DOHH2 (cell line): ENCODE measurements around the gene CFAP61.

ENCODE experiments used
- CTCF ChIP-seq: fragments of 200-600 bp; sonication (generic); IDR thresholded peaks from one replicate; pipeline ENCODE4 v1.5.1; 2014; ENCODE audit warnings: antibody characterized with exemption, mild to moderate bottlenecking, low read depth, low read length; ENCODE audit not compliant: poor library complexity, severe bottlenecking
- EZH2phosphoT487 ChIP-seq: fragments of 200-600 bp; sonication (generic); IDR thresholded peaks from 2 replicates; pipeline ENCODE4 v1.6.1; 2017; ENCODE audit warnings: borderline replicate concordance, mild to moderate bottlenecking, antibody characterized with exemption, low read length, moderate library complexity, mixed read lengths

DNA sequence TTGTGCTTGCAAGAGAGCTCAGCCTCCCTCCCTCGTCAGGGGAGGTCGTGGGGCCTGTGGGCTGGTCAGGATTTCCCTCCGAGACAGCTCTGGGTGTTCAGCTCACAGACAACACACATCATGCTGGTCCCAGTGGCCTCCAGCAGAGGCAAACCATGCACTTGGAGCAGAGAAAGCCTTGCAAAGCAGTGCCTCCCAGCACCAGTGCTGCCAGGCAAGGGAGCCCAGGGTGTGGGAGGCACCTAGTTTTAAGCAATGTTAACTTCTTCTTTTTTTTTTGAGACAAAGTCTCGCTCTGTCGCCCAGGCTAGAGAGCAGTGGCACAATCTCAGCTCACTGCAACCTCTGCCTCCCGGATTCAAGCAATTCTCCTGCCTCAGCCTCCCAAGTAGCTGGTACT, 281.5 kb downstream of the CFAP61 start:
- TF ChIP-seq CTCF (no peak), EZH2phosphoT487 (no peak)
